SK-N-SH treated with all-trans-retinoic acid at 6 μM for 48 hours (cell line): Measurements from ENCODE around the gene SEC24A.
A peak's percentile ranks its signal among the peaks of the same experiment; 100 is the strongest.
"Not testable (repeated sequence)": the region's sequence is repeated elsewhere in the genome, so short reads cannot be mapped to it uniquely, and the experiment has no call there.

Source experiments
- ATAC-seq: fragments of 200-7000 bp; cut with Tn5 transposase; 3 replicates; pipeline ENCODE4 v1.9.1; 2020; ENCODE audit warnings: mild to moderate bottlenecking, moderate library complexity
- ARNTL ChIP-seq: fragments of 450-650 bp; formaldehyde crosslinking; IDR thresholded peaks from 2 replicates; pipeline ENCODE4 v1.5.0; 2020; ENCODE audit warnings: low read depth, mild to moderate bottlenecking, moderate library complexity, borderline replicate concordance
- BACH2 ChIP-seq: fragments of 250-450 bp; sonication (Bioruptor Pico); IDR thresholded peaks from 2 replicates; pipeline ENCODE4 v1.9.0; 2021; ENCODE audit warnings: mild to moderate bottlenecking, borderline replicate concordance
- CREB5 ChIP-seq: fragments of 250-450 bp; sonication (Bioruptor Pico); IDR thresholded peaks from 2 replicates; pipeline ENCODE4 v1.5.1; 2020; ENCODE audit warnings: low read depth, mild to moderate bottlenecking, moderate library complexity
- CSDC2 ChIP-seq: fragments of 250-450 bp; sonication (Bioruptor Pico); IDR thresholded peaks from 2 replicates; pipeline ENCODE4 v1.5.0; 2020; ENCODE audit warnings: mild to moderate bottlenecking, moderate library complexity
- CSRNP3 ChIP-seq: fragments of 250-450 bp; sonication (Bioruptor Pico); IDR thresholded peaks from 2 replicates; pipeline ENCODE4 v1.5.1; 2021; ENCODE audit warnings: mild to moderate bottlenecking, moderate library complexity
- ESRRG ChIP-seq: fragments of 250-450 bp; sonication (Bioruptor Pico); IDR thresholded peaks from 2 replicates; pipeline ENCODE4 v1.6.1; 2021; ENCODE audit warnings: mild to moderate bottlenecking
- GLIS3 ChIP-seq: fragments of 250-450 bp; sonication (Bioruptor Pico); IDR thresholded peaks from 2 replicates; pipeline ENCODE4 v1.5.0; 2020; ENCODE audit warnings: mild to moderate bottlenecking, moderate library complexity
- ISL1 ChIP-seq: fragments of 250-450 bp; sonication (Bioruptor Pico); IDR thresholded peaks from 2 replicates; pipeline ENCODE4 v2.1.2; 2022; ENCODE audit warnings: mild to moderate bottlenecking, moderate library complexity
- OSR1 ChIP-seq: fragments of 250-450 bp; sonication (Bioruptor Pico); IDR thresholded peaks from 2 replicates; pipeline ENCODE4 v1.8.0; 2022; ENCODE audit warnings: moderate library complexity, mild to moderate bottlenecking, inconsistent platforms
- PATZ1 ChIP-seq: fragments of 250-450 bp; sonication (Bioruptor Pico); IDR thresholded peaks from 2 replicates; pipeline ENCODE4 v1.8.0; 2020; ENCODE audit warnings: mild to moderate bottlenecking, moderate library complexity, borderline replicate concordance
- POU6F1 ChIP-seq: fragments of 250-450 bp; sonication (Bioruptor Pico); IDR thresholded peaks from 2 replicates; pipeline ENCODE4 v1.8.0; 2021; ENCODE audit warnings: low read depth, mild to moderate bottlenecking, moderate library complexity, borderline replicate concordance
- RARB ChIP-seq: fragments of 250-450 bp; sonication (Bioruptor Pico); IDR thresholded peaks from 2 replicates; pipeline ENCODE4 v1.8.0; 2021; ENCODE audit warnings: mild to moderate bottlenecking, moderate library complexity
- TCF4 ChIP-seq: fragments of 250-450 bp; sonication (Bioruptor Pico); IDR thresholded peaks from 2 replicates; pipeline ENCODE4 v1.8.0; 2021; ENCODE audit warnings: mild to moderate bottlenecking, moderate library complexity, borderline replicate concordance
- TOX ChIP-seq: fragments of 250-450 bp; sonication (Bioruptor Pico); IDR thresholded peaks from 2 replicates; pipeline ENCODE4 v1.8.0; 2021; ENCODE audit warnings: mild to moderate bottlenecking, moderate library complexity, borderline replicate concordance
- TSHZ2 ChIP-seq: fragments of 250-450 bp; sonication (Bioruptor Pico); IDR thresholded peaks from 2 replicates; pipeline ENCODE4 v1.5.0; 2020; ENCODE audit warnings: mild to moderate bottlenecking, moderate library complexity
- ZC3H10 ChIP-seq: fragments of 250-450 bp; sonication (Bioruptor Pico); IDR thresholded peaks from 2 replicates; pipeline ENCODE4 v1.5.1; 2021; ENCODE audit warnings: mild to moderate bottlenecking, moderate library complexity
- ZNF565 ChIP-seq: fragments of 450-650 bp; formaldehyde crosslinking; conservative IDR thresholded peaks from 2 replicates; pipeline ENCODE4 v1.5.0; 2020; ENCODE audit warnings: low read depth, mild to moderate bottlenecking, moderate library complexity
- ZNF70 ChIP-seq: fragments of 450-650 bp; formaldehyde crosslinking; IDR thresholded peaks from 2 replicates; pipeline ENCODE4 v1.5.0; 2020; ENCODE audit warnings: mild to moderate bottlenecking, moderate library complexity

Gene SEC24A

GRCh38 chr5:134647750-134648424 is 698 bp upstream of the SEC24A start:
- no peak for TF ChIP-seq ZNF565
- no peak for TF ChIP-seq CSDC2 (CRISPR knock-in tag)
- TF ChIP-seq ZNF70 (CRISPR knock-in tag): no peak
- no peak for TF ChIP-seq TCF4 (CRISPR knock-in tag)
- TF ChIP-seq RARB (CRISPR knock-in tag): no peak
- no peak for TF ChIP-seq CSRNP3 (CRISPR knock-in tag)
- no peak for TF ChIP-seq ARNTL (CRISPR knock-in tag)
- TF ChIP-seq GLIS3 (CRISPR knock-in tag): no peak
- no peak for TF ChIP-seq CREB5 (CRISPR knock-in tag)
- TF ChIP-seq TSHZ2 (CRISPR knock-in tag): no peak
- TF ChIP-seq POU6F1 (CRISPR knock-in tag): no peak
- no peak for TF ChIP-seq ISL1 (CRISPR knock-in tag)
- no peak for TF ChIP-seq OSR1 (CRISPR knock-in tag)
- TF ChIP-seq BACH2: no peak
- TF ChIP-seq ZC3H10 (CRISPR knock-in tag): no peak
- TF ChIP-seq, all 23 proteins: peak for 0
- ATAC-seq: peak; percentile 2; the same call in 2 of the 3 replicates

GRCh38 chr5:134649163-134649835 is 714 bp downstream of the SEC24A start:
- no peak for TF ChIP-seq CSRNP3 (CRISPR knock-in tag)
- no peak for TF ChIP-seq TCF4 (CRISPR knock-in tag)
- no peak for TF ChIP-seq ARNTL (CRISPR knock-in tag)
- ATAC-seq: peak; percentile 63

- ATAC-seq: not testable (repeated sequence)
Measured at GRCh38 chr5:134650660-134651059, 2.1 kb downstream of the SEC24A start.

GRCh38 chr5:134651531-134651930 is 2.9 kb downstream of the SEC24A start:
- TF ChIP-seq TOX (CRISPR knock-in tag): no peak
- no peak for ATAC-seq

GRCh38 chr5:134656690-134657089 is 8.1 kb downstream of the SEC24A start:
- TF ChIP-seq ARNTL (CRISPR knock-in tag) (no peak), ESRRG (no peak), CREB5 (CRISPR knock-in tag) (no peak), BACH2 (no peak), PATZ1 (CRISPR knock-in tag) (no peak), CSDC2 (CRISPR knock-in tag) (no peak), ISL1 (CRISPR knock-in tag) (no peak)
- ATAC-seq: no peak
